SK-N-SH (cell line): ENCODE measurements around the gene DTX3. TPM values are rescaled to one million over a fixed set of nuclear protein-coding genes. Genes with fewer than 3 reads are reported as not detected.

Experiments
- CTCF ChIA-PET: fragments of 300-600, 350-600 bp; formaldehyde crosslinking; extraction: SDS; loops from one replicate; lab custom pipeline; 2021; lab: Yijun Ruan, JAX
- POLR2A ChIA-PET: fragments of 350-600 bp; sonication (Branson Sonifier 250); formaldehyde crosslinking; extraction: SDS; loops from one replicate; lab custom pipeline; 2020; ENCODE audit warnings: antibody characterized with exemption, inconsistent platforms; lab: Yijun Ruan, JAX
- DNase-seq: peaks from one replicate; pipeline ENCODE4 v3.0.0; 2012
- H2AFZ ChIP-seq: fragments of 200-600 bp; sonication (generic); 2 replicates; pipeline ENCODE4 v1.8.1; 2016; ENCODE audit warnings: antibody characterized with exemption, mild to moderate bottlenecking, low read depth
- H3F3A ChIP-seq: fragments of 200-600 bp; sonication (generic); replicated peaks from 2 replicates; pipeline ENCODE3; 2016; ENCODE audit warnings: antibody characterized with exemption, mild to moderate bottlenecking; ENCODE audit not compliant: insufficient read depth
- H3K27ac ChIP-seq, 2 experiments: fragments of 200-500 bp in 1 of 2; fragments of 200-600 bp in 1 of 2; sonication (Bioruptor generic) in 1 of 2; sonication (generic), shearing (Covaris generic) in 1 of 2; 2 replicates each; pipeline versions ENCODE4 v1.5.1 to v1.6.1; 2014 to 2016; ENCODE audit warnings: low read depth in 2 of 2, inconsistent platforms in 1 of 2, low read length in 1 of 2, mild to moderate bottlenecking in 1 of 2, mixed read lengths in 1 of 2
- H3K27me3 ChIP-seq: fragments of 200-600 bp; sonication (generic), shearing (Covaris generic); 2 replicates; pipeline ENCODE4 v1.6.1; 2016; ENCODE audit warnings: mixed run types; ENCODE audit not compliant: insufficient read depth
- H3K36me3 ChIP-seq, 2 experiments: fragments of 200-500 bp in 1 of 2; fragments of 200-600 bp in 1 of 2; sonication (Bioruptor generic) in 1 of 2; sonication (generic) in 1 of 2; replicated peaks in 1 of 2; 2 replicates each; pipeline versions ENCODE3 to v1.5.1; 2014 to 2016; ENCODE audit warnings: low read length in 1 of 2, mild to moderate bottlenecking in 1 of 2; ENCODE audit not compliant: insufficient read depth in 2 of 2, control insufficient read depth in 1 of 2
- H3K4me1 ChIP-seq, 2 experiments: fragments of 200-500 bp in 1 of 2; fragments of 200-600 bp in 1 of 2; sonication (Bioruptor generic) in 1 of 2; sonication (generic), shearing (Covaris generic) in 1 of 2; 2 replicates each; pipeline versions ENCODE4 v1.5.1 to v1.6.1; 2014 to 2016; ENCODE audit warnings: low read depth in 1 of 2, low read length in 1 of 2, mixed run types in 1 of 2; ENCODE audit not compliant: insufficient read depth in 2 of 2, control insufficient read depth in 1 of 2
- H3K4me2 ChIP-seq: fragments of 200-600 bp; sonication (generic), shearing (Covaris generic); 2 replicates; pipeline ENCODE4 v1.6.1; 2017; ENCODE audit warnings: mixed run types
- H3K4me3 ChIP-seq, 2 experiments: fragments of 200-500 bp in 1 of 2; fragments of 200-600 bp in 1 of 2; sonication (Bioruptor generic) in 1 of 2; sonication (generic), shearing (Covaris generic) in 1 of 2; 2 replicates each; pipeline versions ENCODE4 v1.5.1 to v1.8.1; 2014 to 2016; ENCODE audit warnings: low read depth in 2 of 2, inconsistent platforms in 1 of 2, low read length in 1 of 2, mild to moderate bottlenecking in 1 of 2, mixed read lengths in 1 of 2, moderate library complexity in 1 of 2
- H3K79me2 ChIP-seq: fragments of 200-600 bp; sonication (generic); 2 replicates; pipeline ENCODE4 v1.8.1; 2017; ENCODE audit warnings: mild to moderate bottlenecking; ENCODE audit not compliant: insufficient read depth
- H3K9ac ChIP-seq: fragments of 200-600 bp; sonication (generic); 2 replicates; pipeline ENCODE4 v1.6.1; 2017; ENCODE audit warnings: mixed run types
- H3K9me2 ChIP-seq: fragments of 200-600 bp; sonication (generic); 2 replicates; pipeline ENCODE4 v1.6.1; 2017; ENCODE audit warnings: mixed run types
- H3K9me3 ChIP-seq: fragments of 200-600 bp; sonication (generic); 2 replicates; pipeline ENCODE4 v1.6.1; 2017; ENCODE audit warnings: mixed run types, mild to moderate bottlenecking, moderate library complexity
- H4K20me1 ChIP-seq: fragments of 200-600 bp; sonication (generic); 2 replicates; pipeline ENCODE4 v1.6.1; 2017; ENCODE audit warnings: mild to moderate bottlenecking, mixed run types; ENCODE audit not compliant: insufficient read depth
- EZH2phosphoT487 ChIP-seq: fragments of 200-600 bp; sonication (generic); IDR thresholded peaks from 2 replicates; pipeline ENCODE4 v1.6.1; 2017; ENCODE audit warnings: low read depth, mixed run types, mild to moderate bottlenecking, antibody characterized with exemption, moderate library complexity, borderline replicate concordance
- JUND ChIP-seq: IDR thresholded peaks from 2 replicates; pipeline ENCODE4 v1.4.0; 2012
- POLR2AphosphoS5 ChIP-seq: IDR thresholded peaks from 2 replicates; pipeline ENCODE4 v1.6.1; 2012; ENCODE audit warnings: low read depth, low read length
- RFX5 ChIP-seq: IDR thresholded peaks from 2 replicates; pipeline ENCODE4 v1.6.1; 2012; ENCODE audit warnings: mild to moderate bottlenecking, improper control_type of control experiment, low read length
- USF2 ChIP-seq: fragments of 150-350 bp; IDR thresholded peaks from 2 replicates; pipeline ENCODE4 v1.6.1; 2017; ENCODE audit warnings: antibody characterized with exemption, low read length, low read depth, borderline replicate concordance
- WGBS: methylation state at CpG from one replicate; pipeline ENCODE4 v1.1.6; 2017; ENCODE audit warnings: low lambda C conversion rate; 5-methylcytosine and 5-hydroxymethylcytosine counted together
- polyA plus RNA-seq, 3 experiments: library from polyadenylated mRNA; depleted of rRNA; stranded (reverse); fragments of >200 nt; gene quantifications; 2 replicates each; pipeline ENCODE4 v1.2.3, GENCODE V29; 2012

DTX3 gene
- polyA plus RNA-seq, 1 of the 3 experiments (the other 2 are of a cell fraction): 61.2 TPM

- H3K4me2 ChIP-seq: peak overlapping the region; percentile 77
- ChIA-PET CTCF (interaction anchor here (0.7 to 7.6 kb wide), 6 partner anchors 10 to 126 kb away, joined by 3 to 65 read pairs (median 8); partner anchors contain the start of gene PIP4K2C), POLR2A (interaction anchor here (0.6 to 1.7 kb wide), 5 partner anchors 11 to 328 kb away, joined by 3 to 7 read pairs (median 3); partner anchors contain the start of gene PIP4K2C)
- H3K36me3 ChIP-seq: peaks cover 15 to 53% of the 10 kb centered on the region in 2 experiments
- peak overlapping the region; percentile 99; the same call in 1 of the 2 replicates for H2AFZ ChIP-seq
- H3K9ac ChIP-seq: no peak overlapping the region
- peaks cover 9 to 17% of the 10 kb centered on the region in 2 experiments; a peak in 3 of 4 replicates for H3K4me1 ChIP-seq
- no peaks in the 10 kb centered on the region for H3K27me3 ChIP-seq
- peak overlapping the region; percentile 47 to 97; a peak in 3 of 4 replicates for H3K27ac ChIP-seq
- no peaks in the 10 kb centered on the region for H3K9me3 ChIP-seq
- H3F3A ChIP-seq: peaks cover 6% of the 10 kb centered on the region
- H4K20me1 ChIP-seq: no peaks in the 10 kb centered on the region
- H3K9me2 ChIP-seq: no peaks in the 10 kb centered on the region
- H3K4me3 ChIP-seq: no peak overlapping the region
- H3K79me2 ChIP-seq: peaks cover 6% of the 10 kb centered on the region; the same call in 1 of the 2 replicates
- no peak for DNase-seq
- no peak for TF ChIP-seq EZH2phosphoT487
- WGBS: 96% methylated on average over 2 of the region's 2 CpGs
These were observed 1.3 kb upstream of the DTX3 start for GRCh38 chr12:57603324-57603723.

GRCh38 chr12:57603815-57604453, 690 bp upstream of the DTX3 start:
- TF ChIP-seq USF2: no peak
- TF ChIP-seq POLR2AphosphoS5: peak; percentile 43; the same call in 1 of the 2 replicates
- 0 out of 2 replicates have a peak, but pooled peaks have one; percentile 19 for TF ChIP-seq JUND
- TF ChIP-seq RFX5: 0 out of 2 replicates have a peak, but pooled peaks have one; percentile 5
- TF ChIP-seq, all 33 proteins: peak for 3
- 39% methylated on average over 6 of the region's 6 CpGs for WGBS
- peaks cover 6% of the 10 kb centered on the region; the same call in 1 of the 2 replicates for H3K79me2 ChIP-seq
- ChIA-PET CTCF (interaction anchor here (0.7 to 7.6 kb wide), 8 partner anchors 10 to 125 kb away, joined by 3 to 65 read pairs (median 8); partner anchors contain the start of gene PIP4K2C), POLR2A (interaction anchor here (0.6 to 1.7 kb wide), 7 partner anchors 8 to 328 kb away, joined by 3 to 7 read pairs (median 3); partner anchors contain the start of gene PIP4K2C)
- no peaks in the 10 kb centered on the region for H3K9me3 ChIP-seq
- H3K9me2 ChIP-seq: no peaks in the 10 kb centered on the region
- H3K36me3 ChIP-seq: peaks cover 9 to 55% of the 10 kb centered on the region in 2 experiments
- peak overlapping the region; percentile 86 to 91 for H3K4me3 ChIP-seq
- peak overlapping the region; percentile 77 for H3K4me2 ChIP-seq
- peak overlapping the region; percentile 96 for H3K9ac ChIP-seq
- H2AFZ ChIP-seq: peak overlapping the region; percentile 99
- peaks cover 6% of the 10 kb centered on the region for H3F3A ChIP-seq
- H4K20me1 ChIP-seq: no peaks in the 10 kb centered on the region
- peak overlapping the region; percentile 47 to 97 for H3K27ac ChIP-seq
- H3K4me1 ChIP-seq: peaks cover 9 to 17% of the 10 kb centered on the region in 2 experiments; a peak in 3 of 4 replicates
- no peaks in the 10 kb centered on the region for H3K27me3 ChIP-seq
- no peak for DNase-seq
